GM18858 (cell line): ENCODE results near the gene KHDRBS1.
"Not testable (repeated sequence)": the region's sequence is repeated elsewhere in the genome, so short reads cannot be mapped to it uniquely, and the experiment has no call there.

Experiments used
- ATAC-seq: cut with Tn5 transposase; IDR thresholded peaks from one replicate; pipeline ENCODE4 v1.9.1; 2021; ENCODE audit not compliant: unreplicated experiment

KHDRBS1 gene

DNA sequence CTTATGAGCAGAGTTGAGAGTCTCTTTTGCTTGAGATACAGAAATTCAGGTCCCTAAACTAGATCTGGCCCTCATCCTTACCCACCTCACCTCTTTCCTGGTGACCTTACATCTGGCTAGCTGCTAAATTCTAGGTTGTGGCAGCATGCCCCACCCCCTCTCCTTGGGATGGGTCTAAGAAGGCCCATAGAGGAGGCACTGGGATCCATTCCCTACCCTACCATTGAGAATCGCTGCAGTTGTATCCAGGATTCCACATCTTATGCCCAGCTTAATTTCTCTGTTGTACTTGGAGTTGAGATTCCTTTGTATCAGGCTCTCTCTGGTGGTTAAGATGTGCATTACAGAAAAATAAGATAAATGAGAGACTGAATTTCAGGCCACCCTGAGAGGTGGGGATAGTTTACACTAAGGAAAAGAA, 49.6 kb downstream of the KHDRBS1 start:
- ATAC-seq = no peak

DNA sequence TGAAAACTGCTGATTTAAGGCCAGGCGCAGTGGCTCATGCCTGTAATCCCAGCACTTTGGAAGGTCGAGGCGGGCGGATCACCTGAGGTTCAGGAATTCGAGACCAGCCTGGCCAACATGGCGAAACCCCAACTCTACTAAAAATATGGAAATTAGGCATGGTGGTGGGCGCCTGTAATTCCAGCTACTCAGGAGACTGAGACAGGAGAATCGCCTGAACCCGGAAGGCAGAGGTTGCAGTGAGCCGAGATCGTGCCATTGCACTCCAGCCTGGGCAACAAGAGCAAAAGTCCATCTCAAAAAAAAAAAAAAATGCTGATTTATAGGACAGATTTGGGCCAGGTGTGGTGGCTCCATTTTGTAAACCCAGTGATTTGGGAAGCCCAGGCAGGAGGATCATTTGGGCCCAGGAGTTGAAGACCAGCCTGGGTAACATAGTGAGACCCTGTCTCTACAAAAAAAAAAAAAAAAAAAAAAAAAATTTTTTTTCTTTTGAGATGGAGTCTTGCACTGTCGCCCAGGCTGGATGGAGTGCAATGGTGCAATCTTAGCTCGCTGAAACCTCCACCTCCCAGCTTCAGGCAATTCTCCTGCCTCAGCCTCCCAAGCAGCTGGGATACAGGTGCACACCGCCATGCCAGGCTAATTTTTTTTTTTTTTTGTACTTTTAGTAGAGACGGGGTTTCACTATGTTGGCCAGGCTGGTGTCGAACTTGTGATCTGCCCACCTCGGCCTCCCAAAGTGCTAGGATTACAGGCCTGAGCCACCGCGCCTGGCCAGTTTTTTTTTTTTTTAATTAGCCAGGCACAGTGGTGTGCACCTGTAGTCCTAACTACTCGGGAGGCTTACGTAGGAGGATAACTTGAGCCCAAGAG, 52.2 kb downstream of the KHDRBS1 start:
- not testable (repeated sequence) for ATAC-seq

DNA sequence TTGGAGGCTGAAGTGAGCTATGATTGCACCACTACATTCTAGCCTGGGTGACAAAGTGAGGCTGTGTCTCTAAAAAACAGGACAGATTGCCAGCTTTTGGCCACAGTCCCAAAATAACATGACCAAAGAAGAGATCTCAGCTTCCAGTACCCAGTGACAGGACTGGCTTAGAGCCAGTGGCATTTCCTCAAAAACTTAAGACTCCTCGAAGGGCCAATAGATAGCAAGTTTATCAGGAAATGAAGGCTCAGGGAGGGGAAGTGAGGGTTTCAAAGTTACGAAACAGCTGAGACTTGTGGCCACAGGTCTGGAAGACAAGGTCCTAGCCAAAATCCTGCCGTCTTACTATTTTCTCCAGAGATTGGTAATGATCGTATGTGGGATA, 52.8 kb downstream of the KHDRBS1 start:
- no peak for ATAC-seq

DNA sequence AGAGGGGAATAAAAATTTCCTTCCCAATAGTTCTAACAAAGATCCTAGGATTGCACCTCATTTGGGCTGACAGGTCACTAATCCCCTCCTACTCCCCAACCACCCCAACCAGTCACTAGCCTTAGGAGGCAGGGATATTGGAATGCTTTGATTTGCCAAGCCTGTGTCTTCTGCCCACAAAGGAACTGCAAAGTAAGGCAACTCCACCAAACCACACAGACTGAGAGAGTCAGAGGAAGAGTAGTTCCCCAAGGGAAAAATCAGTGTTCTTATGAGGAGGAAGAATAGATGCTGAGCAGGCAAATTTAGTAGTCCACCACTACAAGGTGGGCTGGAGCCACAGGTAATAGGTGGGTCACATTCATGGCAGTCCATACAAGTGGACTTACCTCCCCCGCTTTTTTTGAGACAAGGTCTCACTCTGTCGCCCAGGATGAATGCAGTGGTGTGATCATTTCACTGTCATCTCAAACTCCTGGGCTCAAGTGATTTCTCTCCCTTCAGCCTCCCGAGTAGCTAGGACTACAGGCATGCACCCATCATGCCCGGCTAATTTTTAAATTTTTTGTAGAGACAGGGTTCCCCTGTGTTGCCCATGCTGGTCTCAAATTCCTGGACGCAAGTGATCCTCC, 55.4 kb downstream of the KHDRBS1 start:
- ATAC-seq = no peak

DNA sequence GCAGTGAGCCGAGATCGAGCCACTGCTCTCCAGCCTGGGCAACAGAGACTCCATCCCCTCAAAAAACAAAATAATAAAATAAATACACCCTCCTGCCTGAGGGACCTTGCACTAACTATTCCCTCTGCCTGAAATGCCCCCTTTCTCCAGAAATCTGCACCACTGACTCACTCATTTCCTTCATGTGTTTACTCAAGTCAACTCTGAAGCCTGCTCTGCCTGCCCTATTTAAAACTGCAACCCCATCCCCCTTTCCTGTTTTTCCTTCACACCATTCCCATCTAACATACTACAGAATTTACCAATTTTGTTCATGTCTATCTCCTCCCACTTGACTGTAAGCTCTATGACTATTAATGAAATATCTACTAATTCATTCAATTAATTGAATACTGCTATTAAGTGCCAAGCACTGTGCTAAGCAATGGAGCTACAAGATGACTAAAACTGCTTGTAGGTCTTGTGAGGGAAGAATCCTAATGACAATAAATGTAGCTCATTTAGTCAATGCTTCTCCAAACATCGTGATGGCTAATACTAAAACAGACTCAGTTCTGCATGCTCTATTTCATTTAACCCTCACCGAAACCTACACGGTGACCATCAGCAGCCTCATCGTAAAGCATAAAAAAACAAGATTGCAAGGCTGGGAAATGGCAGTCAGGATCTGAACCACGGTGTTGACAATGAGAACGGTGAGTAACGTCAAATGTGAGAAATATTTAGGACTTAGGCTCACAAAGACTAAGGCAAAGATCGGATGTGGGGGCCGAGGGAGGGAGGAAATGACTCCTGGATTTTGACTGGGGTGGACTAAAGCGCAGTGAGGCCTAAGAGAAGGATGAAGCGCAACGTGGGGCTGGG, 58.3 kb downstream of the KHDRBS1 start:
- ATAC-seq = no peak

DNA sequence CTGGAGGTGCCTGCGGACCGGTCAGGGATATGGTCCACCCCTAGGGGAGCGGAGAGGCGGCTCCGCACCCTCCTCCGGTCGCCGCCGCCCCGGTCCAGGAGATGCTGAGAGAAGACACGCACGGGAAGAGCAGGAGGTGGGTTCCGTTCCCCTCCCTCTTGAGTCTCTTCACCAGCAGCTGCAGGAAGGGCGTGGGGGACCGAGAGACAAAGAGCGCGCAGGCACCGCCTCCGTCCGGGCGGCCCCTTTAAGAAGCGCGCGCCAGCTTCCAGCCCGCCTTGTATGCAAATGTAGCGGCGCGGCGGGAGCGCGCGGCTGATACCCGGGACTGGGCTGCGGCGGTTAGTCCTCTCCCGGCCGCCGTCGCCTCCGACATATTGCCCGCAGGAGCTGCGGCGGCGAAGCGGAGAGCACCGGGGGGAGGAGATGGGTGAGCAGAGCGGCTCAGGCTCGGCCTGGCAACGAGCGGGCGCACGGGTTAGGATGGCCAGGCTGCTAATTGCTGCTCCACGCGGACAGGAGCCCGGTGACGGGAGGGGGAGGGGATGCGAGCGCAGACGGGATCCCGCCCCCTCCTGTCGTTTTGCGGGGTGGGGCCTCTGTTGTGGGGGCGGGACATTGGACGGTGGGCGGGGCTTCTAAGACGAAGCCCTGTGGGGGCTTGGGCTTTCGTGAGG, 59.1 kb downstream of the KHDRBS1 start, which contains the start of gene TMEM39B:
TSS of gene TMEM39B (plus strand) at position 318 of the 677 bp plus-strand sequence. CDS start at position 427, 109 bp downstream.
- ATAC-seq = peak; percentile 69

DNA sequence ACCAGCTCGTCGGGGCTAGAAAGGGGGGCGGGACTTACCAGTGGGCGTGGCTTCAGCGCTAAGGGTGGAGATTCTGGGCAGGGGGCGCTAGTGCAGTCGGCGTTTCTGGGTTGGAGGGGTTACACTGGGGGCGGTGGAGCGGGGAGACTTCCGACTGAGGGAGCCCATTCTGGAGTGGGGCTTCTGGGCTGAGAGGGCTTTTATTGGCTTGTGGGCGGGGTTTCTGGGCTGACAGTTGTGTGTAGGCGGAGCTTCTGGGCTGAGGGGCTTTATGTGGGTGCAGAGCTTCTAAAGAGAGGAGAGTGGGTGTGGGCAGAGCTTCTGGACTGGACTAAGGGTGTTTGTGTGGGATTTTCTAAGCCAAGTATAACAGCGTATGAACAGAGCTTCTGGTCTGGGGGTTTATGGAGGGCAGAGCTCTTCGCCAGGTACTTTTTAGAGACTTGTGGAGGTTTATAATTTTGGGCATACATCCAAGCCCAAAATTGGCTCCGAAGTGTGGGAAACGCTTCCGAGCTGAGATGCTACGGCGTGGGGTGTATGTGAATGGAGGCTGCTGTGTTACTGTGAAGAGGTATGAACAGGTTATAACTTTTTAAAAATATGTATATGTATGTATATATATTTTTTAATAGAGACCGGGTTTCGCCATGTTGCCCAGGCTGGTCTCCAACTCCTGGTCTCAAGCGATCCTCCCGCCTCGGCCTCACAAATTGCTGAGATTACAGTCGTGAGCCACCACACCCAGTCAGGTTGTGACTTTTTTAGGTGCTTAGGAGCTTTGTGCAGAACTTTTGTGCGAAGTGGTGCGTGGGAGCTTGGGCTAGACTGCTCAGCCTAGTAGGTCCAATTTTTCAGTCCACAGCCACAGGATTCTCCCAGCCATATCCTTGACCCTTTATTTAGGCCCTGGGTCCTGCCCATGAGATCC, 59.9 kb downstream of the KHDRBS1 start:
- peak; percentile 16 for ATAC-seq

DNA sequence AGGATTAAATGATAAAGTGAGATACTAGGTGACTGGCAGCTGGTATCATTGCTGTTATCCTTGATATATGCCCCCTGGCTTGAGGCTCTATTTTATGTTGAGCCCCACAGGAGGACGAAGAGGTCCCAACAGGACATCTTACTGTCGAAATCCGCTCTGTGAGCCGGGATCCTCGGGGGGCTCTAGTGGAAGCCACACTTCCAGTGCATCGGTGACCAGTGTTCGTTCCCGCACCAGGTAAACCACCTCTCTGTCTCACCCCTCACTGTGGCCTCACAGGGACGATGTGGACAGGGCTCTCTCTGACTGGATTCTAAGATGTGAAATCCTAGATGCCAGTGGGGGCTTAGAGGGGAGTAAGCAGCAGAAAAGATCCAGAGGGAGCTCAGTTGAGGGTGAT, 61.2 kb downstream of the KHDRBS1 start:
- ATAC-seq = no peak

DNA sequence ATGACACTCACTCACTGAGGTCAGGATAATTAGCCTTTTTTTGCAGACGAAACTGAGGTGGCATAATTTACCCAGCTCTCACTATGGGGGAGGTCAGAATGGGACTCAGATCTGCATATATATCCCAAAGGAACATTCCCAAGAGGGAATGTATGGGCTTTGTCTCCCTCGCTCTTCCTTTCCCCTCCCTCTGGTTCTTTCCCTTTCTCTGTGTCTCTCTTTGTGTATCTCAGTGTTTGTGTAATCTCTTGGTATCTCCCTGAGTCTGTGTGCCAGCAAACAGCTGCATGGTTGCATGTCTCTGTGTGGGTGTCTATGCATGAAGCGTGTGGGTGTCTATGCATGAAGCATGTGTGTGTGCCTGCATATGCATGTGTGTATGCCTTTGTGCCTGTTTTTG, 63.8 kb downstream of the KHDRBS1 start:
- no peak for ATAC-seq

DNA sequence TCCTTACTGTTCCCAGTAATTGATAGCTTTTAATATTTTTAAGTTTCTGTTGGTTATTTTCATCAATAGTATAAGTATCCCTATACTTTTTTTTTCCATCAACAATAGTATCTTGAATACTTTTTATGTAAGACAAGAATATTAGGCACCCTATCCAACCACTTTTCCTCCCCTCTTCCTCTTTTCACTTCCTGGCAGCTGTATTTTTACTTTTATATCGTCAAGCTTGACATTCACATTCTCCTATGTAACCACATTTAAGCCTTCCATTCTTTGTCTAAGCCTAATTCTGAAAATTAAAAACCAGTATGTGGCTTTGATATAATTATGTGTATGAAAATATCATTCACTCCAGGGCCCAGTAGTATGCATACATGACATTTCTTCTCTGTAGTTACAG, 68.4 kb downstream of the KHDRBS1 start:
- no peak for ATAC-seq

DNA sequence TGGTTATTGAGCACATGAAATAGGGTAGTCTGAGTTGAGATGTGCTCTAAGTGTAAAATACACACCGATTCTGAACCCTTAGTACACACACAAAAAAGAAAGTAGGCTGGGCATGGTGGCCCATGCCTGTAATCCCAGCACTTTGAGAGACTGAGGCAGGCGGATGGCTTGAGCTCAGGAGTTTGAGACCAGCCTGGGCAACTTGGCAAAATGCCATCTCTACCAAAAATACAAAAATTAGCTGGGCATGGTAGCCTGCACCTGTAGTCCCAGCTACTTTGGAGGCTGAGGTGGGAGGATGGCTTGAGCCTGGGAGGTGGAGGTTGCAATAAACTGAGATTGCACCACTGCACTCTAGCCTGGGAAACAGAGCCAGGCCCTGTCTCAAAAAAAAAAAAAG, 72.7 kb downstream of the KHDRBS1 start:
- not testable (repeated sequence) for ATAC-seq

DNA sequence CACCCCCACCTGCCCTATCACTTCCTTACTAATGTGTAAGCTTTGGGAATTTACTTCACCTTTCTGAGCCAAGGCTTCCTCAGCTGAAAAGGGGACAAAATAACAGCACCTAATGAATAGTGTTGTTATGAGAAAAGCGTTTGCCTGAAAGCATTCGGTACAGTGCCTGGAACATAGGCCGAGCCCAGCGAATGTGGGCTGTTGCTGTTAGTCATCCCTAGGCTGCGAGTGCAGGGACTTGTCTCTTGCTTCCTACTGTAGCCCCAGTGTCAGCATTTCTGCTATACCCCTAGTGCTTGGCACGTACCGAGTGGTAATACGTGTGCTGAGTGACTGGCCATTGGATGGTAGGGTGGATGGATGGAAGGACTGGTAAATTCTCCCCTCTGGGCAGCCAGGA, 77.5 kb downstream of the KHDRBS1 start:
- no peak for ATAC-seq

DNA sequence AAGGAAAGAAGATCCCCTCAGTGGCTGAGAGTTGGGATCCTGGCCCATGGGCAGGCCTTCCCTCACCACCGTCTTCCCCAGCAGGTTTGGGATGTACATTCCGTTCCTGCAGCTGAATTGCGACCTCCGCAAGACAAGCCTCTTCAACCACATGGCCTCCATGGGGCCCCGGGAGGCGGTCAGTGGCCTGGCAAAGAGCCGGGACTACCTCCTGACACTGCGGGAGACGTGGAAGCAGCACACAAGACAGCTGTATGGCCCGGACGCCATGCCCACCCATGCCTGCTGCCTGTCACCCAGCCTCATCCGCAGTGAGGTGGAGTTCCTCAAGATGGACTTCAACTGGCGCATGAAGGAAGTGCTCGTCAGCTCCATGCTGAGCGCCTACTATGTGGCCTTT, 77.9 kb downstream of the KHDRBS1 start:
- ATAC-seq = no peak
